GM23338 (cell line): Measurements from ENCODE around the gene SLC25A26. TPM values are rescaled to one million over a fixed set of nuclear protein-coding genes. Genes with fewer than 3 reads are reported as not detected.

Source experiments
- ATAC-seq: fragments of 200-7000 bp; cut with Tn5 transposase; 3 replicates; pipeline ENCODE4 v1.9.1; 2020
- DNase-seq: peaks from one replicate; pipeline ENCODE4 v3.0.0-alpha.2; 2015; ENCODE audit warnings: low spot score
- H2AFZ ChIP-seq: fragments of 200-600 bp; sonication (generic); 2 replicates; pipeline ENCODE4 v1.8.0; 2016; ENCODE audit warnings: antibody characterized with exemption, mild to moderate bottlenecking, moderate library complexity
- H3F3A ChIP-seq: fragments of 200-600 bp; sonication (generic); replicated peaks from 2 replicates; pipeline ENCODE4 v1.8.0; 2017; ENCODE audit warnings: antibody characterized with exemption, mixed run types, low read depth
- H3K27ac ChIP-seq: fragments of 200-600 bp; sonication (generic); 2 replicates; pipeline ENCODE4 v1.6.1; 2016; ENCODE audit warnings: low read depth
- H3K27me3 ChIP-seq: fragments of 200-600 bp; sonication (generic); 2 replicates; pipeline ENCODE4 v1.8.0; 2016; ENCODE audit warnings: mild to moderate bottlenecking, mixed run types, moderate library complexity; ENCODE audit not compliant: insufficient read depth
- H3K36me3 ChIP-seq: fragments of 200-600 bp; sonication (generic); 2 replicates; pipeline ENCODE4 v1.8.0; 2016; ENCODE audit warnings: mild to moderate bottlenecking; ENCODE audit not compliant: insufficient read depth
- H3K4me1 ChIP-seq: fragments of 200-600 bp; sonication (generic); 2 replicates; pipeline ENCODE4 v1.8.0; 2016; ENCODE audit warnings: mild to moderate bottlenecking, moderate library complexity; ENCODE audit not compliant: insufficient read depth
- H3K4me2 ChIP-seq: fragments of 200-600 bp; sonication (generic); 2 replicates; pipeline ENCODE4 v1.7.1; 2017; ENCODE audit warnings: mixed run types
- H3K4me3 ChIP-seq: fragments of 200-600 bp; sonication (generic); 2 replicates; pipeline ENCODE4 v1.6.1; 2016; ENCODE audit warnings: mixed run types
- H3K79me2 ChIP-seq: fragments of 200-600 bp; sonication (generic); replicated peaks from 2 replicates; pipeline ENCODE4 v1.8.0; 2017; ENCODE audit warnings: mild to moderate bottlenecking; ENCODE audit not compliant: insufficient read depth
- H3K9me2 ChIP-seq: fragments of 200-600 bp; sonication (generic); 2 replicates; pipeline ENCODE4 v1.8.0; 2017; ENCODE audit not compliant: insufficient read depth
- H4K20me1 ChIP-seq: fragments of 200-600 bp; sonication (generic); replicated peaks from 2 replicates; pipeline ENCODE4 v1.8.0; 2017; ENCODE audit warnings: mild to moderate bottlenecking; ENCODE audit not compliant: insufficient read depth
- H3K27ac Mint-ChIP-seq: 2 replicates; pipeline ENCODE4 v1.8.0; 2020; ENCODE audit warnings: inconsistent platforms, mild to moderate bottlenecking, moderate library complexity, mixed read lengths
- H3K27me3 Mint-ChIP-seq: 3 replicates; pipeline ENCODE4 v1.8.0; 2022; ENCODE audit warnings: low read depth, mild to moderate bottlenecking, moderate library complexity, mixed read lengths, inconsistent platforms; ENCODE audit not compliant: insufficient read depth, poor library complexity
- H3K36me3 Mint-ChIP-seq: 3 replicates; pipeline ENCODE4 v1.8.0; 2021; ENCODE audit warnings: low read depth, mild to moderate bottlenecking, inconsistent platforms, moderate library complexity, mixed read lengths
- H3K4me1 Mint-ChIP-seq: 3 replicates; pipeline ENCODE4 v1.8.0; 2020; ENCODE audit warnings: mild to moderate bottlenecking, inconsistent platforms, mixed read lengths
- H3K4me3 Mint-ChIP-seq: 3 replicates; pipeline ENCODE4 v1.8.0; 2021; ENCODE audit warnings: moderate library complexity, mild to moderate bottlenecking, inconsistent platforms, mixed read lengths
- H3K9me3 Mint-ChIP-seq: 3 replicates; pipeline ENCODE4 v1.8.0; 2020; ENCODE audit warnings: moderate library complexity, mild to moderate bottlenecking, inconsistent platforms, mixed read lengths
- CREB1 ChIP-seq: fragments of 250-450 bp; sonication (Bioruptor Pico); IDR thresholded peaks from 2 replicates; pipeline ENCODE4 v1.5.0; 2020; ENCODE audit warnings: low read depth, mild to moderate bottlenecking, moderate library complexity
- ETS1 ChIP-seq: IDR thresholded peaks from 2 replicates; pipeline ENCODE4 v1.6.1; 2016; ENCODE audit warnings: antibody characterized with exemption
- EZH2phosphoT487 ChIP-seq: fragments of 200-600 bp; sonication (generic); IDR thresholded peaks from one replicate; pipeline ENCODE4 v1.8.1; 2018; ENCODE audit warnings: antibody characterized with exemption; ENCODE audit not compliant: unreplicated experiment
- JUNB ChIP-seq: IDR thresholded peaks from one replicate; pipeline ENCODE4 v1.6.1; 2016; ENCODE audit warnings: antibody characterized with exemption; ENCODE audit not compliant: unreplicated experiment
- STAT1 ChIP-seq: IDR thresholded peaks from one replicate; pipeline ENCODE4 v1.6.1; 2016; ENCODE audit warnings: antibody characterized with exemption; ENCODE audit not compliant: unreplicated experiment
- ZNF114 ChIP-seq: fragments of 250-450 bp; sonication (Bioruptor Pico); IDR thresholded peaks from 2 replicates; pipeline ENCODE4 v1.5.0; 2020; ENCODE audit warnings: mild to moderate bottlenecking, moderate library complexity
- ZNF331 ChIP-seq: fragments of 250-450 bp; sonication (Bioruptor Pico); IDR thresholded peaks from 2 replicates; pipeline ENCODE4 v1.5.0; 2020; ENCODE audit warnings: low read depth, mild to moderate bottlenecking, moderate library complexity
- polyA plus RNA-seq: library from polyadenylated mRNA; unstranded; fragments of >200 nt; fragmentation: Nextera tagmentation; extraction: Ambion mirVana; gene quantifications from 2 replicates; pipeline ENCODE4 v1.2.1, GENCODE V29; 2016
- total RNA-seq: library from RNA; depleted of rRNA; stranded (reverse); fragments of >200 nt; shearing (Covaris generic); gene quantifications from 2 replicates; pipeline ENCODE4 v1.2.3, GENCODE V29; 2014
- TF ChIP-seq, protein P1 (sequence below): fragments of 250-450 bp; sonication (Bioruptor Pico); IDR thresholded peaks from 2 replicates; pipeline ENCODE4 v1.5.0; 2020; ENCODE audit warnings: mild to moderate bottlenecking, moderate library complexity
- TF ChIP-seq, protein P2 (sequence below): IDR thresholded peaks from one replicate; pipeline ENCODE4 v1.6.1; 2018; ENCODE audit warnings: antibody characterized with exemption; ENCODE audit not compliant: unreplicated experiment

SLC25A26 gene
- total and polyA plus RNA-seq, 2 experiments from 2014 or later: 24.8 to 40.2 TPM

- Mint-ChIP-seq H3K9me3 (no peaks in the 10 kb centered on the region), H3K4me3 (no peak overlapping the region), H3K36me3 (peaks cover 98% of the 10 kb centered on the region), H3K27me3 (peaks cover 5% of the 10 kb centered on the region), H3K27ac (peak overlapping the region; percentile 72), H3K4me1 (peaks cover 53% of the 10 kb centered on the region)
- 0 out of 2 replicates have a peak, but pooled peaks cover 17% of the 10 kb centered on the region for H3K79me2 ChIP-seq
- no peaks in the 10 kb centered on the region for H3K9me2 ChIP-seq
- H3K4me1 ChIP-seq: peaks cover 17% of the 10 kb centered on the region
- H3K4me3 ChIP-seq: no peak overlapping the region
- no peak for TF ChIP-seq ETS1
- no peak for TF ChIP-seq CREB1 (CRISPR knock-in tag)
- TF ChIP-seq JUNB: no peak
- no peak for TF ChIP-seq ZNF331 (CRISPR knock-in tag)
- no peak for TF ChIP-seq ZNF114
- TF ChIP-seq, protein P1, sequence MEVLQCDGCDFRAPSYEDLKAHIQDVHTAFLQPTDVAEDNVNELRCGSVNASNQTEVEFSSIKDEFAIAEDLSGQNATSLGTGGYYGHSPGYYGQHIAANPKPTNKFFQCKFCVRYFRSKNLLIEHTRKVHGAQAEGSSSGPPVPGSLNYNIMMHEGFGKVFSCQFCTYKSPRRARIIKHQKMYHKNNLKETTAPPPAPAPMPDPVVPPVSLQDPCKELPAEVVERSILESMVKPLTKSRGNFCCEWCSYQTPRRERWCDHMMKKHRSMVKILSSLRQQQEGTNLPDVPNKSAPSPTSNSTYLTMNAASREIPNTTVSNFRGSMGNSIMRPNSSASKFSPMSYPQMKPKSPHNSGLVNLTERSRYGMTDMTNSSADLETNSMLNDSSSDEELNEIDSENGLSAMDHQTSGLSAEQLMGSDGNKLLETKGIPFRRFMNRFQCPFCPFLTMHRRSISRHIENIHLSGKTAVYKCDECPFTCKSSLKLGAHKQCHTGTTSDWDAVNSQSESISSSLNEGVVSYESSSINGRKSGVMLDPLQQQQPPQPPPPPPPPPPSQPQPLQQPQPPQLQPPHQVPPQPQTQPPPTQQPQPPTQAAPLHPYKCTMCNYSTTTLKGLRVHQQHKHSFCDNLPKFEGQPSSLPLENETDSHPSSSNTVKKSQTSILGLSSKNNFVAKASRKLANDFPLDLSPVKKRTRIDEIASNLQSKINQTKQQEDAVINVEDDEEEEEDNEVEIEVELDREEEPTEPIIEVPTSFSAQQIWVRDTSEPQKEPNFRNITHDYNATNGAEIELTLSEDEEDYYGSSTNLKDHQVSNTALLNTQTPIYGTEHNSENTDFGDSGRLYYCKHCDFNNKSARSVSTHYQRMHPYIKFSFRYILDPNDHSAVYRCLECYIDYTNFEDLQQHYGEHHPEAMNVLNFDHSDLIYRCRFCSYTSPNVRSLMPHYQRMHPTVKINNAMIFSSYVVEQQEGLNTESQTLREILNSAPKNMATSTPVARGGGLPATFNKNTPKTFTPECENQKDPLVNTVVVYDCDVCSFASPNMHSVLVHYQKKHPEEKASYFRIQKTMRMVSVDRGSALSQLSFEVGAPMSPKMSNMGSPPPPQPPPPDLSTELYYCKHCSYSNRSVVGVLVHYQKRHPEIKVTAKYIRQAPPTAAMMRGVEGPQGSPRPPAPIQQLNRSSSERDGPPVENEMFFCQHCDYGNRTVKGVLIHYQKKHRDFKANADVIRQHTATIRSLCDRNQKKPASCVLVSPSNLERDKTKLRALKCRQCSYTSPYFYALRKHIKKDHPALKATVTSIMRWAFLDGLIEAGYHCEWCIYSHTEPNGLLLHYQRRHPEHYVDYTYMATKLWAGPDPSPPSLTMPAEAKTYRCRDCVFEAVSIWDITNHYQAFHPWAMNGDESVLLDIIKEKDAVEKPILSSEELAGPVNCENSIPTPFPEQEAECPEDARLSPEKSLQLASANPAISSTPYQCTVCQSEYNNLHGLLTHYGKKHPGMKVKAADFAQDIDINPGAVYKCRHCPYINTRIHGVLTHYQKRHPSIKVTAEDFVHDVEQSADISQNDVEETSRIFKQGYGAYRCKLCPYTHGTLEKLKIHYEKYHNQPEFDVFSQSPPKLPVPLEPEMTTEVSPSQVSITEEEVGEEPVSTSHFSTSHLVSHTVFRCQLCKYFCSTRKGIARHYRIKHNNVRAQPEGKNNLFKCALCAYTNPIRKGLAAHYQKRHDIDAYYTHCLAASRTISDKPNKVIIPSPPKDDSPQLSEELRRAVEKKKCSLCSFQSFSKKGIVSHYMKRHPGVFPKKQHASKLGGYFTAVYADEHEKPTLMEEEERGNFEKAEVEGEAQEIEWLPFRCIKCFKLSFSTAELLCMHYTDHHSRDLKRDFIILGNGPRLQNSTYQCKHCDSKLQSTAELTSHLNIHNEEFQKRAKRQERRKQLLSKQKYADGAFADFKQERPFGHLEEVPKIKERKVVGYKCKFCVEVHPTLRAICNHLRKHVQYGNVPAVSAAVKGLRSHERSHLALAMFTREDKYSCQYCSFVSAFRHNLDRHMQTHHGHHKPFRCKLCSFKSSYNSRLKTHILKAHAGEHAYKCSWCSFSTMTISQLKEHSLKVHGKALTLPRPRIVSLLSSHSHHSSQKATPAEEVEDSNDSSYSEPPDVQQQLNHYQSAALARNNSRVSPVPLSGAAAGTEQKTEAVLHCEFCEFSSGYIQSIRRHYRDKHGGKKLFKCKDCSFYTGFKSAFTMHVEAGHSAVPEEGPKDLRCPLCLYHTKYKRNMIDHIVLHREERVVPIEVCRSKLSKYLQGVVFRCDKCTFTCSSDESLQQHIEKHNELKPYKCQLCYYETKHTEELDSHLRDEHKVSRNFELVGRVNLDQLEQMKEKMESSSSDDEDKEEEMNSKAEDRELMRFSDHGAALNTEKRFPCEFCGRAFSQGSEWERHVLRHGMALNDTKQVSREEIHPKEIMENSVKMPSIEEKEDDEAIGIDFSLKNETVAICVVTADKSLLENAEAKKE (CRISPR knock-in tag): no peak
- TF ChIP-seq, protein P2, sequence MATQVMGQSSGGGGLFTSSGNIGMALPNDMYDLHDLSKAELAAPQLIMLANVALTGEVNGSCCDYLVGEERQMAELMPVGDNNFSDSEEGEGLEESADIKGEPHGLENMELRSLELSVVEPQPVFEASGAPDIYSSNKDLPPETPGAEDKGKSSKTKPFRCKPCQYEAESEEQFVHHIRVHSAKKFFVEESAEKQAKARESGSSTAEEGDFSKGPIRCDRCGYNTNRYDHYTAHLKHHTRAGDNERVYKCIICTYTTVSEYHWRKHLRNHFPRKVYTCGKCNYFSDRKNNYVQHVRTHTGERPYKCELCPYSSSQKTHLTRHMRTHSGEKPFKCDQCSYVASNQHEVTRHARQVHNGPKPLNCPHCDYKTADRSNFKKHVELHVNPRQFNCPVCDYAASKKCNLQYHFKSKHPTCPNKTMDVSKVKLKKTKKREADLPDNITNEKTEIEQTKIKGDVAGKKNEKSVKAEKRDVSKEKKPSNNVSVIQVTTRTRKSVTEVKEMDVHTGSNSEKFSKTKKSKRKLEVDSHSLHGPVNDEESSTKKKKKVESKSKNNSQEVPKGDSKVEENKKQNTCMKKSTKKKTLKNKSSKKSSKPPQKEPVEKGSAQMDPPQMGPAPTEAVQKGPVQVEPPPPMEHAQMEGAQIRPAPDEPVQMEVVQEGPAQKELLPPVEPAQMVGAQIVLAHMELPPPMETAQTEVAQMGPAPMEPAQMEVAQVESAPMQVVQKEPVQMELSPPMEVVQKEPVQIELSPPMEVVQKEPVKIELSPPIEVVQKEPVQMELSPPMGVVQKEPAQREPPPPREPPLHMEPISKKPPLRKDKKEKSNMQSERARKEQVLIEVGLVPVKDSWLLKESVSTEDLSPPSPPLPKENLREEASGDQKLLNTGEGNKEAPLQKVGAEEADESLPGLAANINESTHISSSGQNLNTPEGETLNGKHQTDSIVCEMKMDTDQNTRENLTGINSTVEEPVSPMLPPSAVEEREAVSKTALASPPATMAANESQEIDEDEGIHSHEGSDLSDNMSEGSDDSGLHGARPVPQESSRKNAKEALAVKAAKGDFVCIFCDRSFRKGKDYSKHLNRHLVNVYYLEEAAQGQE: no peak
- no peak for TF ChIP-seq EZH2phosphoT487
- TF ChIP-seq STAT1: no peak
- H3K36me3 ChIP-seq: peaks cover 32% of the 10 kb centered on the region
- H3K4me2 ChIP-seq: no peak overlapping the region
- H3K27ac ChIP-seq: no peak overlapping the region
- H2AFZ ChIP-seq: no peak overlapping the region
- peaks cover 10% of the 10 kb centered on the region; the same call in 1 of the 2 replicates for H4K20me1 ChIP-seq
- DNase-seq (no peak), ATAC-seq (no peak)
- H3K27me3 ChIP-seq: no peaks in the 10 kb centered on the region
- H3F3A ChIP-seq: 0 out of 2 replicates have a peak, but pooled peaks cover 4% of the 10 kb centered on the region
Observed at GRCh38 chr3:66409771-66410754, 189.3 kb downstream of the SLC25A26 start.
